Glutamatergic neuron (in vitro differentiated cells): ENCODE results near the gene FAM120B. TPM values are rescaled to one million over a fixed set of nuclear protein-coding genes. Genes with fewer than 3 reads are reported as not detected.

Source experiments
- DNase-seq: peaks from one replicate; pipeline ENCODE4 v3.0.0; 2022
- H3K27ac Mint-ChIP-seq: one replicate; pipeline ENCODE4 v1.8.0; 2020; ENCODE audit warnings: mild to moderate bottlenecking, mixed read lengths, inconsistent platforms; ENCODE audit not compliant: unreplicated experiment
- H3K27me3 Mint-ChIP-seq: one replicate; pipeline ENCODE4 v1.8.0; 2020; ENCODE audit warnings: mild to moderate bottlenecking, moderate library complexity, mixed read lengths, inconsistent platforms; ENCODE audit not compliant: unreplicated experiment
- H3K36me3 Mint-ChIP-seq: one replicate; pipeline ENCODE4 v1.8.0; 2020; ENCODE audit warnings: mild to moderate bottlenecking, mixed read lengths, inconsistent platforms; ENCODE audit not compliant: unreplicated experiment
- H3K4me1 Mint-ChIP-seq: one replicate; pipeline ENCODE4 v1.8.0; 2020; ENCODE audit warnings: mild to moderate bottlenecking, low read depth, mixed read lengths, inconsistent platforms; ENCODE audit not compliant: unreplicated experiment
- H3K4me3 Mint-ChIP-seq: one replicate; pipeline ENCODE4 v1.8.0; 2020; ENCODE audit warnings: mild to moderate bottlenecking, mixed read lengths, inconsistent platforms; ENCODE audit not compliant: unreplicated experiment
- H3K9me3 Mint-ChIP-seq: one replicate; pipeline ENCODE4 v1.8.0; 2020; ENCODE audit warnings: mild to moderate bottlenecking, moderate library complexity, mixed read lengths, inconsistent platforms; ENCODE audit not compliant: unreplicated experiment
- long read RNA-seq: library from polyadenylated mRNA; unstranded; transcript quantifications from one replicate; pipeline ENCODE4 v2.0.0, GENCODE V29; 2020; ENCODE audit not compliant: unreplicated experiment
- total RNA-seq: library from RNA; stranded (reverse); fragmentation: NEBNext Ultra II Directional; extraction: Animal tissue kit (Norgen Biotek cat#: 25700); gene quantifications from one replicate; pipeline ENCODE4 v1.2.1, GENCODE V29; 2021; ENCODE audit not compliant: unreplicated experiment
- TF ChIP-seq, protein P1 (sequence below): fragments of 200-600 bp; sonication (generic); IDR thresholded peaks from one replicate; pipeline ENCODE4 v1.5.0; 2021; ENCODE audit not compliant: partially characterized antibody, unreplicated experiment

Gene FAM120B, protein sequence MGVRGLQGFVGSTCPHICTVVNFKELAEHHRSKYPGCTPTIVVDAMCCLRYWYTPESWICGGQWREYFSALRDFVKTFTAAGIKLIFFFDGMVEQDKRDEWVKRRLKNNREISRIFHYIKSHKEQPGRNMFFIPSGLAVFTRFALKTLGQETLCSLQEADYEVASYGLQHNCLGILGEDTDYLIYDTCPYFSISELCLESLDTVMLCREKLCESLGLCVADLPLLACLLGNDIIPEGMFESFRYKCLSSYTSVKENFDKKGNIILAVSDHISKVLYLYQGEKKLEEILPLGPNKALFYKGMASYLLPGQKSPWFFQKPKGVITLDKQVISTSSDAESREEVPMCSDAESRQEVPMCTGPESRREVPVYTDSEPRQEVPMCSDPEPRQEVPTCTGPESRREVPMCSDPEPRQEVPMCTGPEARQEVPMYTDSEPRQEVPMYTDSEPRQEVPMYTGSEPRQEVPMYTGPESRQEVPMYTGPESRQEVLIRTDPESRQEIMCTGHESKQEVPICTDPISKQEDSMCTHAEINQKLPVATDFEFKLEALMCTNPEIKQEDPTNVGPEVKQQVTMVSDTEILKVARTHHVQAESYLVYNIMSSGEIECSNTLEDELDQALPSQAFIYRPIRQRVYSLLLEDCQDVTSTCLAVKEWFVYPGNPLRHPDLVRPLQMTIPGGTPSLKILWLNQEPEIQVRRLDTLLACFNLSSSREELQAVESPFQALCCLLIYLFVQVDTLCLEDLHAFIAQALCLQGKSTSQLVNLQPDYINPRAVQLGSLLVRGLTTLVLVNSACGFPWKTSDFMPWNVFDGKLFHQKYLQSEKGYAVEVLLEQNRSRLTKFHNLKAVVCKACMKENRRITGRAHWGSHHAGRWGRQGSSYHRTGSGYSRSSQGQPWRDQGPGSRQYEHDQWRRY
- 48.3 TPM for total RNA-seq
- long read RNA-seq, full-length matches to known transcripts, result 4 of 9 reads
- long read RNA-seq, partial matches to known transcripts, result 1 of 9 reads
- long read RNA-seq, other reads (novel, unspliced or antisense), result 4 of 9 reads

DNA sequence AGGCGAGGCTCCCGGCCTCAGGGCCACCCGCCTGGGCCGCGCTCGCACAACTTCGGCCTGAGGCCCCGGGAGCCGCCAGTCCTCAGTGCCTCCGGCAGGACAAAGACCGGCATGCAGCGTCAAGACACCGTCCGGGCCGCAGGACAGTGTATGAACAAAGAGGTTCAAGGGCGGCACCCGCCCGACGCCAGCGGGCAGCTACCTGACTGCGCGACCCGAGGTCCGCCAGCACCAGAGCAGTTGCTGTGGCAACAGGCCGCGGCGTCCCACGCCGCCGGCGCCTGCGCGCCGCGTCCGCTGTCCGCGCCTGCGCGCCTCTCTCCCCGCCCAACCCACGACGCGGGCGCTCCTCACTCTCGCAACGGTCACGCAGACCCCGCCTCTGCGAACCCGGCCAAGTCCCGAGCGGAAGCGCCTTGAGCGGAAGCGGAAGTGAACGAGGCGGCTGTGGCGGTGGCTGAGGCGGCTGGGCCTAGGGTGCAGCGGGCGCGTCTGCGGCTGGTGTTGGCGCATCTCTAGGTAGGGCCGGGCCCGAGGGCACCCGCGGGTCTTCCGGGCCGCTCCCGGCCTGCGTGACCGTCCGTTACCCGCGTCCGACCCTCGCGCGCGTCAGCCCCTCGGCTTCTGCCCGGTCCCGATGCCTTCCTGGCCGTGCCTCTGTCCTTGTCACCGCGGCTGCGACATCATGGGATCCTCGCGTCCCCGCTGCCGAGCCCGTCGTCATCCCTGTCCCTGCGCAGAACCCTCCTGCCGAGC, at the start of gene FAM120B:
Gene FAM120B, plus strand, starts transcription at position 435 of the 756 bp plus-strand sequence. CDS start 10,633 bp downstream, outside the sequence.
- TF ChIP-seq, protein P1, sequence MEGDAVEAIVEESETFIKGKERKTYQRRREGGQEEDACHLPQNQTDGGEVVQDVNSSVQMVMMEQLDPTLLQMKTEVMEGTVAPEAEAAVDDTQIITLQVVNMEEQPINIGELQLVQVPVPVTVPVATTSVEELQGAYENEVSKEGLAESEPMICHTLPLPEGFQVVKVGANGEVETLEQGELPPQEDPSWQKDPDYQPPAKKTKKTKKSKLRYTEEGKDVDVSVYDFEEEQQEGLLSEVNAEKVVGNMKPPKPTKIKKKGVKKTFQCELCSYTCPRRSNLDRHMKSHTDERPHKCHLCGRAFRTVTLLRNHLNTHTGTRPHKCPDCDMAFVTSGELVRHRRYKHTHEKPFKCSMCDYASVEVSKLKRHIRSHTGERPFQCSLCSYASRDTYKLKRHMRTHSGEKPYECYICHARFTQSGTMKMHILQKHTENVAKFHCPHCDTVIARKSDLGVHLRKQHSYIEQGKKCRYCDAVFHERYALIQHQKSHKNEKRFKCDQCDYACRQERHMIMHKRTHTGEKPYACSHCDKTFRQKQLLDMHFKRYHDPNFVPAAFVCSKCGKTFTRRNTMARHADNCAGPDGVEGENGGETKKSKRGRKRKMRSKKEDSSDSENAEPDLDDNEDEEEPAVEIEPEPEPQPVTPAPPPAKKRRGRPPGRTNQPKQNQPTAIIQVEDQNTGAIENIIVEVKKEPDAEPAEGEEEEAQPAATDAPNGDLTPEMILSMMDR, result no peak
- Mint-ChIP-seq H3K36me3 (peaks cover 23% of the 10 kb centered on the region), H3K4me1 (peaks cover 21% of the 10 kb centered on the region), H3K27me3 (peaks cover 4% of the 10 kb centered on the region), H3K9me3 (peaks cover 9% of the 10 kb centered on the region), H3K27ac (peak within 1 kb of the TSS; percentile 94), H3K4me3 (peak within 1 kb of the TSS; percentile 98)
- DNase-seq, result peak; percentile 94

DNA sequence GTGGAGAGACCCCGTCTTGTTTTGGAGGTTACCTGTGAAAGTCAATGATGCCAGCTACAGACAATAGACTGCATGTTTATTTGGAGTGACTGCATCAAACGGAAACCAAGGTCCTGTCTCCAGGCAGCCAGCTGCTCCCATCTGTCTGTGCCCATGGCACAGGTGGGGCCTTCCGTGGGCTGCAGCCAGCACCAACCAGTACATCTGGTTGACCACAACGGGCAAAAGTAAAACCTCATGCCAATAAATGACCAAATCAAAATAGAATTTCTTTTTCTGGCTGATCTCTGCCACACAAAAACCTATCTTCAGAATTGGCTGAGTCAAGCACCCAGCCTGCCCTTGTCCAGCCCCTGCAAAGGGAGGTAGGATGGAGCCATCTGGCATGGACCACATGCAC, 49.2 kb upstream of the FAM120B start:
- Mint-ChIP-seq H3K9me3 (no peaks in the 10 kb centered on the region), H3K4me3 (no peak overlapping the region), H3K4me1 (peaks cover under 1% of the 10 kb centered on the region), H3K36me3 (no peaks in the 10 kb centered on the region), H3K27ac (no peak overlapping the region), H3K27me3 (peaks cover 3% of the 10 kb centered on the region)
- no peak for DNase-seq
- TF ChIP-seq, protein P1, result no peak

DNA sequence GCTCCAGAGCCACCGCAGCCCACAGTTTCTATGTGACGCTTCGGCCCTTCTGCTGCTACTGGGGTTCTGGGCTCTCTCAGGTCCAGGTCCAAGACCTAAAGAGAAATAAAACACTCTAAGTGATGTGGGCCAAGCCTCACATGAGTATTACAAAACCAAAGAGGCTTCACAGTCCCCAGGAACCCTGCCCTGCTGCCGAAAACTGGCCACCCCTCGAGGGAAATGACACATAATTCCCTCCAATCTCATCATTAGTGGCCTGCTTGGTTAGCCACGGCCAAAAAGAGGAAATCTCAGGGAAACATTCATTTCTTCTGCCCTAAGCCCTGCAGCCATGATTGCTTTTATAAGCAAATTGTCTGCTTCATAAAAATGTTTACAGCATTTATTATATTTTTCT, 48.2 kb upstream of the FAM120B start:
- H3K4me1 Mint-ChIP-seq, result peaks cover 2% of the 10 kb centered on the region
- no peaks in the 10 kb centered on the region for H3K9me3 Mint-ChIP-seq
- H3K27me3 Mint-ChIP-seq, result peaks cover 2% of the 10 kb centered on the region

DNA sequence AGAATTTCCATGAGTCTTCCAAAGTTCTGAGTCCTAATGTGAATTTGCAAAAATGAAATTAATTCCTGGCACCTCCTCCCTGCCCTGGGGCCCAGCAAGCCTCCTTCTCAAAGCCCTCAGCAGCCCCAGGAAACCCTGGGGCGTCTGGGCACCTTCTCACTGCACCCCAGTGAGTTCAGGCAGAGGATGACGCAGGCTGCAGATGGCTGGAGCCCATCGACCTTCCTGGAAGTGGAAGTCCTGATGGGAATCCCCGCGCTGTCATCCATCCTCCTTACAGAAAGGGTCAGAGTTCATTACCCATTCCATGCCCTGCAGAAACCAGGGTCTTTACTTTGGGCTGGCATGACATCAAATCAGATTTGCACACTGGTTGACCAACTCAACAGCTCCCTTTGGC, 47.3 kb upstream of the FAM120B start:
- Mint-ChIP-seq H3K9me3 (no peaks in the 10 kb centered on the region), H3K36me3 (no peaks in the 10 kb centered on the region), H3K4me3 (no peak overlapping the region), H3K4me1 (peaks cover 6% of the 10 kb centered on the region), H3K27ac (no peak overlapping the region), H3K27me3 (no peaks in the 10 kb centered on the region)
- TF ChIP-seq, protein P1, result no peak
- no peak for DNase-seq

More for the DNA sequence above, 48.2 kb upstream of the FAM120B start:
- H3K36me3 Mint-ChIP-seq, result no peaks in the 10 kb centered on the region
- no peak overlapping the region for H3K4me3 Mint-ChIP-seq
- TF ChIP-seq, protein P1, result no peak
- H3K27ac Mint-ChIP-seq, result no peak overlapping the region
- no peak for DNase-seq
